GM19397 (cell line): ENCODE results near the gene NME7.

Source experiments
- ATAC-seq: cut with Tn5 transposase; IDR thresholded peaks from one replicate; pipeline ENCODE4 v1.9.1; 2021; ENCODE audit warnings: mild to moderate bottlenecking, moderate library complexity; ENCODE audit not compliant: unreplicated experiment

The NME7 gene

GRCh38 chr1:169160845-169161495, 206.6 kb downstream of the NME7 start:
- no peak for ATAC-seq

GRCh38 chr1:169156580-169156979, 211.0 kb downstream of the NME7 start:
- ATAC-seq, result no peak

GRCh38 chr1:169155675-169156074, 211.9 kb downstream of the NME7 start:
- no peak for ATAC-seq

GRCh38 chr1:169151338-169151837, 216.2 kb downstream of the NME7 start:
- no peak for ATAC-seq

GRCh38 chr1:169150641-169151337, 216.8 kb downstream of the NME7 start:
- ATAC-seq, result no peak

GRCh38 chr1:169149555-169150286, 217.9 kb downstream of the NME7 start:
- no peak for ATAC-seq

DNA sequence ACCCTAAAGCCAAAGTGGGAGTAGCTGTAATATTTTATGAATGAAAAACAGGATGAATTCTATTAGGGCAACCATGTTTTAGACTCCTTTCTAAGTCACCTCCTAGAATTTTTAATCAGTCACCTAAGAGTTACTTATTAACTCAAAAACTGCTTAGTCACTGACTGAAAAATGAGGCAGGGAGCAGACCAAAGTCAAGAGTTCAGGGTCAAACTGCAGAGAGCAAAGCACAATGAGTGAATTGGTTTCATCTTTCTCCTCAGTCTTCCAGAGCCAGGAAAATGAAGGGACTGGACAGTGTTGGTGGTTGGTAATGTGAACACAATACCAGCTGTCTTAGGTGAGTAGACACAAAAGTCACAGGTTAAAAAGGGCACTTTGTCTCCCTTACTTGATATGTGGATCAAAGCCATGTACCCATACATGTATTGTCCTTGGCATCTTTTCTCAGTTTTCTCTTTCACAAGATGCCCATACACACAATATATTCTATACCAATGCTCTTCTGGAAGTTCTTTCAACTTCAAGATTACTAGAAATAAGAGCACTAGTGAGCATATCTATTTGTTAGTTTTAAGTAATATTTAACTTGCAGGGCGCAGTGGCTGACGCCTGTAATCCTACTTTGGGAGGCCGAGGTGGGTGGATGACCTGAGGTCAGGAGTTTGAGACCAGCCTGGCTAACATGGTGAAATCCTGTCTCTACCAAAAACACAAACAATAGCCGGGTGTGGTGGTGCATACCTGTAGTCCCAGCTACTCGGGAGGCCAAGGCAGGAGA, 218.9 kb downstream of the NME7 start:
- no peak for ATAC-seq

DNA sequence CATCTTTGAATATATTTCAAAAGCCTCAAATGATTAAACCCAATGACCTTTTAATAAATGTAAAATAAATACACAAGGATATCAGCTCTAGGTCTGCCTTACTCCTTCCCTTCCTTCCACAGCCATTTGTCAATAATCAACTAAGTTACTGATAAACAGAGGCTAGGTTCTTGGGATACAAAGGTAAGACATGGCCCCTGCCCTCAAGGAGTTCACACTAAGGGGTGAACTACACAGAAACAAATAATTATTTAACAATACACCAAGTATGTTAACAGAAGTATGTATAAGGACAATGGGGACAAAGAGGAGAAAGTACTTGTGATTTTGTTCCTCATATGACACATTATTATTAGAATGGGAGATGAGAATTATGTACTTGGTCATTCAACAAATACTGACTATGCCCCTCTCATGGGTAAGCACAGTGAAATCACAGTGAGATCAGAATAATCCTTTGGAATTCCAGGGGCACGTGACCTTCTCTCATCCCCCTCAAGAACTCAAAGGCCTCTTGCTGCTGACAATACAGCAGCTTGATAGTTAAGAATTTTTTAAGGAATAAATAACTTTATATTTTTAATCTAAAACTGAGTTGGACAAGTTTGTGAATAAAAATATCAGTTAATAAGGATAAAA, 220.9 kb downstream of the NME7 start:
- no peak for ATAC-seq

DNA sequence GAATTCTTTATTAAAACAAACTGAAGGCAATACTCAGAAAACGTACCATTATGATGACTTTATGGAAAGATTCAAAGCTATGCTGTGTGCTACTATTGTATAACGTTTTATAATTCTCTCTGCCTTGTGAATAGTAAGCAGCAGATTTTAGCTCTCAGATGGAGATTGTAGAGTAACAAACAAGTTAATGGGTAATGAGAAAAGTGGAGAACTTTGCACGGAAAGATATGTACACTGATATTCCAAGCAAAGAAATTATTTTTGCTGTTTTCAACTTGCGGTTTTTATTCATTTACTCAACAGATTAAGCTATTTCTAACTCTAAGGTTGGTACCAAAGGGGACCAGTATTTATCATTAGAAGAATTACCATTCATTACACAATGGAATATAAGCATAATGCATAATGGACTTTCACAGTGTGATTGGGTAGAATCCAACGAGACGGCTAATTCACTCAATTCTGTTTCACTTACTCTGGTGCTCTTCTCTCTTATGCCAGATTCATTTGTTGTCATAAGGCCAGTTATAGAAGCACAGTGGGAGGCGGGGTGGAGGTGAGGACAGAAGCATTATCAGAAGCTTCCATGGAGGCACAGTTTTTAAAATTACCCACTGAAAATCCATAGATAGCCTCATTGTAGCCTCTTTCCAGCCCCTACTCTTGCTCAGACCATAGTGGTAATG, 222.5 kb downstream of the NME7 start:
- ATAC-seq, result no peak

GRCh38 chr1:169143984-169144383, 223.6 kb downstream of the NME7 start:
- no peak for ATAC-seq

DNA sequence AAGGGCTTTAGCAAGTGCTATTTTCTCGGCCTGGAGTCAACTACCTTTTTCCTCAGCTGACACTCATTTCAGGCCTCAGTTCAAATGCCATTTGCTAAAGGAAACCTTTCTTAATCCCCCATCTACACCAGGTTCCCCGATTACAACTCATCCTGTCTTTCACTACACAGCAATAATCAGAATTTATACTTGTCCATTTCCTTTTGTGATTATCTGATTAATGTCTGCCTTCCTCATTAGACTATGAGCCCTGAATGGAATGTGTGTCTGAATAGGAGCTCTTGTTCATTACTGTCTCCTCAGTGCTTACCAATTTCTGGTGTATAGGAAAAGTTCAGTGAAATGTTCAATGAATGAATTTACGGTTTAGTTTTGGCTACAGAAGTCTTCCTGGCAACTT, 224.3 kb downstream of the NME7 start:
- ATAC-seq, result no peak

GRCh38 chr1:169142129-169142528, 225.5 kb downstream of the NME7 start:
- no peak for ATAC-seq

- no peak for ATAC-seq
These were observed 226.2 kb downstream of the NME7 start for GRCh38 chr1:169141356-169141755.

DNA sequence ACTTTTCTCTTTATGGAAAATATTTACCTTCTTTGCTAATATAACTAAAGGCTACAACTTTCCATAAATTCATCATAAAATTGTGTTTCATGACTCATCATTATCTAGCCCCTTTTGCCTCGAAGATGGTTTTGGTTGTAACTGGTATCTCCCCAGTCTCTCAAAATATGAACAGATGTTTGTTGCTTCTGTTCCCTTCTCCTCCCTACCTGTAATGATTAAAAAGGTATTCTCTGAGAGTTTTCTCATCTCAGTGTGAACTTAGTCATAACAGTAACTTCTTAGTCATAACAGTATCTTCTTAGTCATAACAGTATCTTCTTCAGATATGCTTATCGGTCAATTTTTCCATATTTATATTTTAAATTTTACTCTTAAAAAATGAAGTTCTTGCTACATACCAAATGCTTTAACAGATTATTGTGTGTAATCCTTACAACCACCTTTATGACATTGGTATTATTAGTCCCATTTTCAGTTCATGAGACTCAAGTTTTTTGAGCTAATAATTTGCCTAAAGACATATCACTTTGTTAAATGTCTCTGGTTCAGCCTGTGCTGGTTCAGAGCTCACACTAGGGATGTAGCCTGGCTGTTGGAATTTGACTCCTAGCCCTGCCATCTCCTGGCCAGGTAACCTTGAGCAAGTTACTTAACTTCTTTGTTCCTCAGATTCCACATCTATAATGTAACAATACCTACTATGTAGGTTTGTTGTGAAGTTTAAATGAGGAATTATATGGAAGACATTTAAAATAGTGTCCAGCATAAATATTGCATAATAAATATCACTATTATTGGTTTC, 228.5 kb downstream of the NME7 start:
- no peak for ATAC-seq

DNA sequence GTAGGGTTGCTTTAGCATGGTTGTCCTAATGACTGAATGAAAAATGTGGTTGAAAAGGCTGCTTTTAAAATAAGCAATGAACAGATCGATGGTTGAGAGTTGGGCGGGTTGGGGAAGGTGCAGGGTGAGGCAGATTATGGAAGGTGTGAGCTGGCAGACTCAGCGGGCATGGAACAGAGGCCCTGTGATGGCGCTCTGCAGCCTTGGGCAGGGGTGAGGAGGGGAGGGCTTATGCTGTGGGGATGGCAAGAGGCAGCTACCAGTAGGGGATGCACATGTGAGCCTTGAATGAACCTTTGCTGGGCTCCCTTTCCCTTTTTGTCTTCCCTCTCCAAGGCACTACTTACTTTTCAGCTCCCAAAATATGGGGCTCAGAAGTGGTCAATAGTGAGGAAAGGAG, 230.2 kb downstream of the NME7 start:
- no peak for ATAC-seq

- no peak for ATAC-seq
These were observed 233.6 kb downstream of the NME7 start for GRCh38 chr1:169133801-169134502.

DNA sequence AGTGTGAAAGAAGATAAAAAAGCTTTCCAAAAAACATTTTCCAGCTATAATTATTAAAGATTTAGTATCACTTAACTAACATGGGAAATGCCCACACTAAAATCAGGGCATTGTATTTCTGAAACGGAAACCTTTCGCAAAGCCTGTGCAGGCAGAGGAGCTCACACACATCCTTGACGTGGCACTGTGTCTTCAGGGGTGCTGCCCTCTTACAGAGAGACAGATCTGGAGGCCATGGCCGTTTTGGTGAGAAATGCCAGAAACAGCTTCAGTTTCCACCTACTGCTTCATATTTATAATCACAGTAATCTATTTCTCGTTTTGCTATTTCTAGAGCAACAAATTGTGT, 234.4 kb downstream of the NME7 start:
- ATAC-seq, result no peak

- ATAC-seq, result no peak
These were observed 234.9 kb downstream of the NME7 start for GRCh38 chr1:169132512-169133227.
